GM19351 (cell line): Measurements from ENCODE around the gene ATF3.
A peak's percentile ranks its signal among the peaks of the same experiment; 100 is the strongest.
"Not testable (repeated sequence)": the region's sequence is repeated elsewhere in the genome, so short reads cannot be mapped to it uniquely, and the experiment has no call there.

Source experiments
- ATAC-seq: cut with Tn5 transposase; IDR thresholded peaks from one replicate; pipeline ENCODE4 v1.9.1; 2021; ENCODE audit warnings: mild to moderate bottlenecking, moderate library complexity; ENCODE audit not compliant: unreplicated experiment

ATF3 gene

GRCh38 chr1:212649020-212649419, 40.5 kb downstream of the ATF3 start:
- ATAC-seq = no peak

- no peak for ATAC-seq
These were observed 41.7 kb downstream of the ATF3 start for GRCh38 chr1:212650228-212650627.

- ATAC-seq = no peak
These were observed 43.0 kb downstream of the ATF3 start for GRCh38 chr1:212651521-212651920.

GRCh38 chr1:212651977-212652376, 43.4 kb downstream of the ATF3 start:
- ATAC-seq = no peak

GRCh38 chr1:212652609-212653008, 44.0 kb downstream of the ATF3 start:
- no peak for ATAC-seq

GRCh38 chr1:212655668-212656440, 47.3 kb downstream of the ATF3 start:
- no peak for ATAC-seq

GRCh38 chr1:212656730-212657129, 48.2 kb downstream of the ATF3 start:
- ATAC-seq = peak; percentile 69

- not testable (repeated sequence) for ATAC-seq
These were observed 49.7 kb downstream of the ATF3 start for GRCh38 chr1:212658250-212658649.

- no peak for ATAC-seq
These were observed 56.0 kb downstream of the ATF3 start for GRCh38 chr1:212664409-212665199.

- peak; percentile 88 for ATAC-seq
These were observed 56.9 kb downstream of the ATF3 start for GRCh38 chr1:212665241-212666115.

GRCh38 chr1:212666116-212666775, 57.7 kb downstream of the ATF3 start:
- no peak for ATAC-seq

GRCh38 chr1:212667223-212668139, 58.9 kb downstream of the ATF3 start:
- ATAC-seq = peak; percentile 41

- ATAC-seq = no peak
These were observed 59.9 kb downstream of the ATF3 start for GRCh38 chr1:212668477-212668876.

GRCh38 chr1:212669102-212669501, 60.5 kb downstream of the ATF3 start:
- no peak for ATAC-seq

- no peak for ATAC-seq
These were observed 61.0 kb downstream of the ATF3 start for GRCh38 chr1:212669600-212669999.

- ATAC-seq = no peak
These were observed 61.7 kb downstream of the ATF3 start for GRCh38 chr1:212670301-212670700.
